Natural killer cell treated with Interleukin-12 subunit alpha and Interleukin-12 subunit beta and Interleukin-15 and Interleukin-18, amount 100 ng/mL, for 72 hours (primary cell): ENCODE measurements around the gene TTC21B. TPM values are rescaled to one million over a fixed set of nuclear protein-coding genes. Genes with fewer than 3 reads are reported as not detected.
A peak's percentile ranks its signal among the peaks of the same experiment; 100 is the strongest.

Experiments
- ATAC-seq, 2 donors: fragments of 150-1000 bp; cut with Tn5 transposase in 1 of 2; sonication (Bioruptor Pico), chemical (Tn5 transposase) in 1 of 2; 2 replicates each; pipeline ENCODE4 v1.10.0; 2021
- DNase-seq: peaks from one replicate; pipeline ENCODE4 v3.0.0; 2022; ENCODE audit warnings: low spot score
- H3K27ac Mint-ChIP-seq, 2 donors: 1 replicate in 1 of 2; 2 replicates in 1 of 2; pipeline ENCODE4 v1.8.0; 2022; ENCODE audit warnings: mixed read lengths in 2 of 2, mild to moderate bottlenecking in 1 of 2, moderate library complexity in 1 of 2
- H3K27me3 Mint-ChIP-seq, 2 donors: 1 replicate in 1 of 2; 2 replicates in 1 of 2; pipeline ENCODE4 v1.8.0; 2022; ENCODE audit warnings: mixed read lengths in 2 of 2
- H3K36me3 Mint-ChIP-seq: one replicate; pipeline ENCODE4 v1.8.0; 2022; ENCODE audit warnings: mixed read lengths
- H3K4me1 Mint-ChIP-seq, 2 donors: 1 replicate in 1 of 2; 2 replicates in 1 of 2; pipeline ENCODE4 v1.8.0; 2022; ENCODE audit warnings: low read depth in 2 of 2, mixed read lengths in 2 of 2, mild to moderate bottlenecking in 1 of 2
- H3K4me3 Mint-ChIP-seq: one replicate; pipeline ENCODE4 v1.8.0; 2022; ENCODE audit warnings: mixed read lengths
- H3K9me3 Mint-ChIP-seq: 2 replicates; pipeline ENCODE4 v1.8.0; 2022; ENCODE audit warnings: mixed read lengths
- total RNA-seq, 2 donors: library from RNA; stranded (reverse); gene quantifications; one replicate each; pipeline ENCODE4 v1.2.3, GENCODE V29; 2022

The TTC21B gene
- total RNA-seq, 2 donors from 2014 or later: 19.5 to 35.7 TPM

GRCh38 chr2:165905269-165905668 lies 48.3 kb downstream of the TTC21B start:
- Mint-ChIP-seq H3K4me1 (peaks cover 13 to 23% of the 10 kb centered on the region in 2 donors), H3K9me3 (no peaks in the 10 kb centered on the region), H3K36me3 (peaks cover 27% of the 10 kb centered on the region), H3K27ac (peak overlapping the region; percentile 37 to 49), H3K27me3 (no peaks in the 10 kb centered on the region), H3K4me3 (peak overlapping the region; percentile 19)
- no peak for ATAC-seq
- no peak for DNase-seq

GRCh38 chr2:165904432-165904831 lies 49.1 kb downstream of the TTC21B start:
- DNase-seq (no peak), ATAC-seq (no peak)
- no peak overlapping the region for H3K4me3 Mint-ChIP-seq
- H3K27me3 Mint-ChIP-seq: no peaks in the 10 kb centered on the region
- peaks cover 30% of the 10 kb centered on the region for H3K36me3 Mint-ChIP-seq
- H3K27ac Mint-ChIP-seq: peak overlapping the region in 1 of 2 donors; percentile 49
- H3K9me3 Mint-ChIP-seq: no peaks in the 10 kb centered on the region
- peaks cover 13 to 23% of the 10 kb centered on the region in 2 donors for H3K4me1 Mint-ChIP-seq

GRCh38 chr2:165903406-165903805 lies 50.2 kb downstream of the TTC21B start:
- Mint-ChIP-seq H3K4me1 (peaks cover 13 to 23% of the 10 kb centered on the region in 2 donors), H3K9me3 (no peaks in the 10 kb centered on the region), H3K4me3 (no peak overlapping the region), H3K27me3 (no peaks in the 10 kb centered on the region), H3K36me3 (peaks cover 35% of the 10 kb centered on the region), H3K27ac (peak overlapping the region; percentile 26 to 32)
- DNase-seq: no peak
- no peak for ATAC-seq

GRCh38 chr2:165902934-165903333 lies 50.6 kb downstream of the TTC21B start:
- H3K4me3 Mint-ChIP-seq: peak overlapping the region; percentile 11
- no peaks in the 10 kb centered on the region for H3K9me3 Mint-ChIP-seq
- peak overlapping the region; percentile 26 to 32 for H3K27ac Mint-ChIP-seq
- peaks cover 13 to 23% of the 10 kb centered on the region in 2 donors for H3K4me1 Mint-ChIP-seq
- ATAC-seq (peak; percentile 57 to 81), DNase-seq (no peak)
- peaks cover 40% of the 10 kb centered on the region for H3K36me3 Mint-ChIP-seq
- no peaks in the 10 kb centered on the region for H3K27me3 Mint-ChIP-seq

- no peak for DNase-seq
- no peak overlapping the region for H3K4me3 Mint-ChIP-seq
- no peak for ATAC-seq
- peaks cover 46% of the 10 kb centered on the region for H3K36me3 Mint-ChIP-seq
- H3K4me1 Mint-ChIP-seq: peaks cover 13 to 23% of the 10 kb centered on the region in 2 donors
- H3K27me3 Mint-ChIP-seq: no peaks in the 10 kb centered on the region
- H3K27ac Mint-ChIP-seq: no peak overlapping the region
- H3K9me3 Mint-ChIP-seq: no peaks in the 10 kb centered on the region
These were observed 51.8 kb downstream of the TTC21B start for GRCh38 chr2:165901620-165902298.

GRCh38 chr2:165899311-165899710 lies 54.3 kb downstream of the TTC21B start:
- Mint-ChIP-seq H3K4me1 (peaks cover 9 to 10% of the 10 kb centered on the region in 2 donors), H3K36me3 (peaks cover 36% of the 10 kb centered on the region)
- no peak for ATAC-seq

GRCh38 chr2:165898381-165898780 lies 55.2 kb downstream of the TTC21B start:
- H3K4me3 Mint-ChIP-seq: no peak overlapping the region
- ATAC-seq (no peak), DNase-seq (no peak)
- no peaks in the 10 kb centered on the region for H3K27me3 Mint-ChIP-seq
- H3K9me3 Mint-ChIP-seq: no peaks in the 10 kb centered on the region
- peaks cover 45% of the 10 kb centered on the region for H3K36me3 Mint-ChIP-seq
- H3K27ac Mint-ChIP-seq: no peak overlapping the region
- peaks cover 8 to 9% of the 10 kb centered on the region in 2 donors for H3K4me1 Mint-ChIP-seq

More at GRCh38 chr2:165899311-165899710, 54.3 kb downstream of the TTC21B start:
- Mint-ChIP-seq H3K4me3 (no peak overlapping the region), H3K27ac (no peak overlapping the region), H3K27me3 (no peaks in the 10 kb centered on the region), H3K9me3 (no peaks in the 10 kb centered on the region)
- no peak for DNase-seq

- DNase-seq: no peak
- no peak overlapping the region for H3K27ac Mint-ChIP-seq
- no peaks in the 10 kb centered on the region for H3K27me3 Mint-ChIP-seq
- no peaks in the 10 kb centered on the region for H3K9me3 Mint-ChIP-seq
- no peak overlapping the region for H3K4me3 Mint-ChIP-seq
- no peak for ATAC-seq
- H3K36me3 Mint-ChIP-seq: peaks cover 39% of the 10 kb centered on the region
- H3K4me1 Mint-ChIP-seq: peaks cover 2 to 4% of the 10 kb centered on the region in 2 donors
These were observed 55.9 kb downstream of the TTC21B start for GRCh38 chr2:165897726-165898125.

- no peak overlapping the region for H3K27ac Mint-ChIP-seq
- peaks cover 0 to 2% of the 10 kb centered on the region in 2 donors for H3K4me1 Mint-ChIP-seq
- H3K27me3 Mint-ChIP-seq: no peaks in the 10 kb centered on the region
- no peak overlapping the region for H3K4me3 Mint-ChIP-seq
- ATAC-seq (no peak), DNase-seq (no peak)
- peaks cover 45% of the 10 kb centered on the region for H3K36me3 Mint-ChIP-seq
- H3K9me3 Mint-ChIP-seq: no peaks in the 10 kb centered on the region
These were observed 56.5 kb downstream of the TTC21B start for GRCh38 chr2:165897074-165897473.

- ATAC-seq (no peak), DNase-seq (no peak)
- no peak overlapping the region for H3K27ac Mint-ChIP-seq
- H3K4me1 Mint-ChIP-seq: peaks cover 0 to 2% of the 10 kb centered on the region in 2 donors
- H3K27me3 Mint-ChIP-seq: no peaks in the 10 kb centered on the region
- no peaks in the 10 kb centered on the region for H3K9me3 Mint-ChIP-seq
- peaks cover 45% of the 10 kb centered on the region for H3K36me3 Mint-ChIP-seq
- no peak overlapping the region for H3K4me3 Mint-ChIP-seq
These were observed 57.6 kb downstream of the TTC21B start for GRCh38 chr2:165895974-165896373.

GRCh38 chr2:165893556-165893955 lies 60.0 kb downstream of the TTC21B start:
- no peak overlapping the region for H3K4me3 Mint-ChIP-seq
- no peak overlapping the region for H3K27ac Mint-ChIP-seq
- peaks cover 44% of the 10 kb centered on the region for H3K36me3 Mint-ChIP-seq
- peaks cover 0 to 2% of the 10 kb centered on the region in 2 donors for H3K4me1 Mint-ChIP-seq
- ATAC-seq (no peak), DNase-seq (no peak)
- no peaks in the 10 kb centered on the region for H3K27me3 Mint-ChIP-seq
- H3K9me3 Mint-ChIP-seq: no peaks in the 10 kb centered on the region

GRCh38 chr2:165892526-165892925 lies 61.0 kb downstream of the TTC21B start:
- ATAC-seq (no peak), DNase-seq (no peak)
- H3K27me3 Mint-ChIP-seq: no peaks in the 10 kb centered on the region
- H3K27ac Mint-ChIP-seq: no peak overlapping the region
- H3K4me1 Mint-ChIP-seq: peaks cover 0 to 2% of the 10 kb centered on the region in 2 donors
- H3K4me3 Mint-ChIP-seq: no peak overlapping the region
- peaks cover 33% of the 10 kb centered on the region for H3K36me3 Mint-ChIP-seq
- no peaks in the 10 kb centered on the region for H3K9me3 Mint-ChIP-seq

GRCh38 chr2:165891943-165892342 lies 61.6 kb downstream of the TTC21B start:
- Mint-ChIP-seq H3K9me3 (no peaks in the 10 kb centered on the region), H3K4me3 (no peak overlapping the region), H3K4me1 (peaks cover 0 to 2% of the 10 kb centered on the region in 2 donors), H3K27me3 (no peaks in the 10 kb centered on the region), H3K36me3 (peaks cover 28% of the 10 kb centered on the region), H3K27ac (no peak overlapping the region)
- DNase-seq (no peak), ATAC-seq (no peak)

GRCh38 chr2:165891345-165891744 lies 62.2 kb downstream of the TTC21B start:
- H3K4me1 Mint-ChIP-seq: peaks cover 0 to 2% of the 10 kb centered on the region in 2 donors
- H3K27ac Mint-ChIP-seq: no peak overlapping the region
- DNase-seq (no peak), ATAC-seq (no peak)
- H3K36me3 Mint-ChIP-seq: peaks cover 24% of the 10 kb centered on the region
- H3K27me3 Mint-ChIP-seq: no peaks in the 10 kb centered on the region
- H3K9me3 Mint-ChIP-seq: no peaks in the 10 kb centered on the region
- H3K4me3 Mint-ChIP-seq: no peak overlapping the region

GRCh38 chr2:165889798-165890197 lies 63.8 kb downstream of the TTC21B start:
- Mint-ChIP-seq H3K9me3 (no peaks in the 10 kb centered on the region), H3K27me3 (no peaks in the 10 kb centered on the region), H3K36me3 (peaks cover 25% of the 10 kb centered on the region), H3K27ac (no peak overlapping the region), H3K4me3 (no peak overlapping the region), H3K4me1 (no peaks in the 10 kb centered on the region)
- DNase-seq (no peak), ATAC-seq (no peak)
